ENCODE data around the gene PRM2.

GRCh38 chr16:11252482-11252931, 23.8 kb downstream of the PRM2 start:
- TF ChIP-seq ZBTB10 (tag by site-specific recombination; IDR thresholded peaks at IDR 0.05) (no peak), CTCF (tag by site-specific recombination; IDR thresholded peaks at IDR 0.05) (no peak), PBX3 (CRISPR knock-in tag; IDR thresholded peaks at IDR 0.05) (no peak), ZNF148 (tag by site-specific recombination; IDR thresholded peaks at IDR 0.05; ENCODE audit: borderline replicate concordance) (no peak), ZNF24 (tag by site-specific recombination; IDR thresholded peaks at IDR 0.05) (no peak), ZNF341 (tag by site-specific recombination; IDR thresholded peaks at IDR 0.05; ENCODE audit: low read depth) (no peak), ZNF707 (tag by site-specific recombination; IDR thresholded peaks at IDR 0.05) (no peak)

Measured in HEK293 (cell line).